CD14-positive monocyte (primary cell): Measurements from ENCODE around the gene STMND1. TPM values are rescaled to one million over a fixed set of nuclear protein-coding genes. Genes with fewer than 3 reads are reported as not detected.

Experiments used
- DNase-seq, 3 donors: peaks; one replicate each; pipeline ENCODE4 v3.0.0-alpha.2; 2011 to 2022
- H2AFZ ChIP-seq: 2 replicates; pipeline ENCODE4 v1.6.0; 2012; ENCODE audit warnings: mild to moderate bottlenecking, low read depth, low read length, inconsistent platforms; ENCODE audit not compliant: insufficient read depth, poor library complexity, severe bottlenecking
- H3K27ac ChIP-seq, 2 donors: 1 replicate in 1 of 2; 2 replicates in 1 of 2; pipeline ENCODE4 v1.5.1; 2012 to 2013; ENCODE audit warnings: low read length in 2 of 2, control low read depth in 1 of 2, inconsistent platforms in 1 of 2, low read depth in 1 of 2, mild to moderate bottlenecking in 1 of 2
- H3K27me3 ChIP-seq, 2 donors: one replicate each; pipeline versions ENCODE4 v1.6.0 to v1.6.1; 2011 to 2013; ENCODE audit warnings: low read length in 2 of 2; ENCODE audit not compliant: control insufficient read depth in 2 of 2, insufficient read depth in 2 of 2
- H3K36me3 ChIP-seq, 2 donors: replicated peaks in 1 of 2; 1 replicate in 1 of 2; 2 replicates in 1 of 2; pipeline versions ENCODE4 v1.5.1 to v1.6.1; 2012 to 2013; ENCODE audit warnings: low read length in 2 of 2, control low read depth in 1 of 2, inconsistent platforms in 1 of 2, mild to moderate bottlenecking in 1 of 2; ENCODE audit not compliant: insufficient read depth in 2 of 2, control insufficient read depth in 1 of 2
- H3K4me1 ChIP-seq, 2 donors: 1 replicate in 1 of 2; 2 replicates in 1 of 2; pipeline versions ENCODE4 v1.5.1 to v1.6.1; 2012 to 2013; ENCODE audit warnings: low read length in 2 of 2, control low read depth in 1 of 2, inconsistent platforms in 1 of 2, mild to moderate bottlenecking in 1 of 2, moderate library complexity in 1 of 2; ENCODE audit not compliant: insufficient read depth in 2 of 2, control insufficient read depth in 1 of 2
- H3K4me2 ChIP-seq: replicated peaks from 2 replicates; pipeline ENCODE3; 2012; ENCODE audit warnings: low read length, moderate library complexity, mild to moderate bottlenecking; ENCODE audit not compliant: poor library complexity, severe bottlenecking; ENCODE audit errors: extremely low read depth
- H3K4me3 ChIP-seq, 3 experiments: fragments of 200-600 bp in 1 of 3; sonication (generic) in 1 of 3; replicated peaks in 1 of 3; 1 replicate in 2 of 3; 2 replicates in 1 of 3; pipeline ENCODE4 v1.5.1; 2011 to 2013; ENCODE audit warnings: low read length in 3 of 3, mild to moderate bottlenecking in 3 of 3, control low read depth in 2 of 3, low read depth in 2 of 3, inconsistent platforms in 1 of 3, moderate library complexity in 1 of 3
- H3K79me2 ChIP-seq: 2 replicates; pipeline ENCODE4 v1.6.0; 2012; ENCODE audit warnings: mild to moderate bottlenecking, control low read depth, inconsistent platforms, low read length, moderate library complexity; ENCODE audit not compliant: insufficient read depth
- H3K9ac ChIP-seq: 2 replicates; pipeline ENCODE4 v1.6.0; 2017; ENCODE audit warnings: low read length, mild to moderate bottlenecking; ENCODE audit not compliant: insufficient read depth, poor library complexity, severe bottlenecking
- H3K9me3 ChIP-seq, 2 donors: replicated peaks in 1 of 2; 1 replicate in 1 of 2; 2 replicates in 1 of 2; pipeline versions ENCODE4 v1.5.1 to v1.6.1; 2012 to 2013; ENCODE audit warnings: low read length in 2 of 2, control low read depth in 1 of 2; ENCODE audit not compliant: control insufficient read depth in 1 of 2, insufficient read depth in 1 of 2
- H4K20me1 ChIP-seq: 2 replicates; pipeline ENCODE4 v1.6.0; 2012; ENCODE audit warnings: mild to moderate bottlenecking, low read length, control low read depth, moderate library complexity; ENCODE audit not compliant: insufficient read depth
- H3K27ac Mint-ChIP-seq, 7 donors: one replicate each; pipeline ENCODE4 v1.8.0; 2020; ENCODE audit warnings: mild to moderate bottlenecking in 7 of 7, mixed read lengths in 7 of 7, moderate library complexity in 6 of 7, inconsistent platforms in 2 of 7
- H3K27me3 Mint-ChIP-seq, 3 donors: one replicate each; pipeline ENCODE4 v1.8.0; 2021 to 2022; ENCODE audit warnings: low read depth in 3 of 3, mild to moderate bottlenecking in 3 of 3, mixed read lengths in 3 of 3, moderate library complexity in 3 of 3, inconsistent platforms in 1 of 3
- H3K36me3 Mint-ChIP-seq, 2 donors: one replicate each; pipeline ENCODE4 v1.8.0; 2020; ENCODE audit warnings: mixed read lengths in 2 of 2, inconsistent platforms in 1 of 2, mild to moderate bottlenecking in 1 of 2
- H3K4me1 Mint-ChIP-seq: one replicate; pipeline ENCODE4 v1.8.0; 2020; ENCODE audit warnings: mild to moderate bottlenecking, mixed read lengths
- H3K4me3 Mint-ChIP-seq, 2 donors: one replicate each; pipeline ENCODE4 v1.8.0; 2020; ENCODE audit warnings: mild to moderate bottlenecking in 2 of 2, mixed read lengths in 2 of 2, moderate library complexity in 1 of 2
- H3K9me3 Mint-ChIP-seq, 7 donors: one replicate each; pipeline ENCODE4 v1.8.0; 2020 to 2022; ENCODE audit warnings: mixed read lengths in 7 of 7, mild to moderate bottlenecking in 6 of 7, moderate library complexity in 6 of 7, inconsistent platforms in 2 of 7
- CTCF ChIP-seq: fragments of 200-600 bp; IDR thresholded peaks from one replicate; pipeline ENCODE4 v1.8.0; 2022; ENCODE audit warnings: antibody characterized with exemption, mild to moderate bottlenecking
- WGBS: methylation state at CpG from one replicate; pipeline ENCODE4 v1.1.5; 2013; ENCODE audit warnings: missing lambda C conversion rate; ENCODE audit not compliant: insufficient coverage; 5-methylcytosine and 5-hydroxymethylcytosine counted together
- intact Hi-C, 2 donors: fragments of 100-400 bp; cut with micrococcal nuclease; formaldehyde crosslinking; loops; one replicate each; pipeline versions ENCODE4 v1.15.0 to v1.15.1; 2023
- polyA plus RNA-seq, 3 donors: library from polyadenylated mRNA; depleted of rRNA in 1 of 3; unstranded in 2 of 3; stranded (reverse) in 1 of 3; fragments of 300-500 nt in 2 of 3; fragments of >200 nt in 1 of 3; fragmentation: Illumina TruSeq in 2 of 3; gene quantifications; 1 replicate in 2 of 3; 2 replicates in 1 of 3; pipeline ENCODE4 v1.2.3, GENCODE V29; 2012 to 2021

Gene STMND1
- polyA plus RNA-seq, 3 donors: not detected

- Histone ChIP-seq H3K4me2 (no peak overlapping the region), H4K20me1 (no peaks in the 10 kb centered on the region), H3K9ac (no peak overlapping the region), H3K4me3 (no peak overlapping the region), H3K36me3 (no peaks in the 10 kb centered on the region), H3K79me2 (no peaks in the 10 kb centered on the region), H2AFZ (no peak overlapping the region), H3K27me3 (peaks cover 9 to 11% of the 10 kb centered on the region in 2 donors), H3K27ac (no peak overlapping the region), H3K4me1 (no peaks in the 10 kb centered on the region), H3K9me3 (no peaks in the 10 kb centered on the region)
- no peak for DNase-seq
- Mint-ChIP-seq H3K27ac (no peak overlapping the region), H3K9me3 (peaks cover 0 to 6% (median 2%) of the 10 kb centered on the region in 7 donors), H3K36me3 (no peaks in the 10 kb centered on the region), H3K27me3 (peaks cover 11 to 14% (median 13%) of the 10 kb centered on the region in 3 donors), H3K4me3 (no peak overlapping the region), H3K4me1 (no peaks in the 10 kb centered on the region)
- no peak for TF ChIP-seq CTCF
- intact Hi-C loops: no loop called here
Measured at GRCh38 chr6:17107863-17108262, 6.0 kb downstream of the STMND1 start.

- Histone ChIP-seq H3K79me2 (no peaks in the 10 kb centered on the region), H3K4me2 (no peak overlapping the region), H3K9ac (no peak overlapping the region), H3K4me3 (no peak overlapping the region), H2AFZ (no peak overlapping the region), H3K27ac (no peak overlapping the region), H3K27me3 (no peaks in the 10 kb centered on the region), H3K9me3 (no peaks in the 10 kb centered on the region), H4K20me1 (no peaks in the 10 kb centered on the region), H3K4me1 (no peaks in the 10 kb centered on the region), H3K36me3 (no peaks in the 10 kb centered on the region)
- H3K4me1 Mint-ChIP-seq: no peaks in the 10 kb centered on the region
- WGBS: no CpG with 5 or more reads among the region's 5 CpGs
- H3K4me3 Mint-ChIP-seq: no peak overlapping the region
- intact Hi-C loops: no loop called here
- H3K9me3 Mint-ChIP-seq: peaks cover 0 to 8% (median 2%) of the 10 kb centered on the region in 7 donors
- no peaks in the 10 kb centered on the region for H3K36me3 Mint-ChIP-seq
- peaks cover 0 to 12% (median 2%) of the 10 kb centered on the region in 3 donors for H3K27me3 Mint-ChIP-seq
- DNase-seq: no peak
- TF ChIP-seq CTCF: no peak
- no peak overlapping the region for H3K27ac Mint-ChIP-seq
Measured at GRCh38 chr6:17115251-17116116, 13.6 kb downstream of the STMND1 start.
